HEK293 (cell line): ENCODE data around the gene CLCNKA.

ENCODE experiments used
- CTCF ChIA-PET: fragments of 350-600 bp; formaldehyde crosslinking; extraction: SDS; loops from one replicate; lab custom pipeline; 2021; ENCODE audit warnings: antibody characterized with exemption; lab: Yijun Ruan, JAX
- POLR2A ChIA-PET: fragments of 300-600 bp; formaldehyde crosslinking; extraction: SDS; loops from one replicate; lab custom pipeline; 2020; ENCODE audit warnings: antibody characterized with exemption, inconsistent platforms; lab: Yijun Ruan, JAX
- H3K27ac ChIP-seq: fragments of 200-500 bp; sonication (Bioruptor generic); 2 replicates; pipeline ENCODE4 v1.5.1; 2014; ENCODE audit warnings: low read depth, low read length, control low read depth, inconsistent platforms; ENCODE audit errors: extremely low read depth
- H3K36me3 ChIP-seq, 2 experiments: fragments of 200-500 bp in 1 of 2; sonication (Bioruptor generic) in 1 of 2; 1 replicate in 1 of 2; 2 replicates in 1 of 2; pipeline ENCODE4 v1.5.1; 2014 to 2017; ENCODE audit warnings: inconsistent platforms in 2 of 2, low read length in 2 of 2; ENCODE audit not compliant: control insufficient read depth in 2 of 2, insufficient read depth in 1 of 2
- H3K4me1 ChIP-seq: fragments of 200-500 bp; sonication (Bioruptor generic); 2 replicates; pipeline ENCODE4 v1.5.1; 2014; ENCODE audit warnings: mild to moderate bottlenecking, low read length, inconsistent platforms; ENCODE audit not compliant: control insufficient read depth, insufficient read depth
- H3K4me3 ChIP-seq: 2 replicates; pipeline ENCODE4 v1.5.1; 2011; ENCODE audit warnings: low read depth, mild to moderate bottlenecking, control low read depth, low read length, moderate library complexity
- H3K9me3 ChIP-seq: fragments of 200-500 bp; sonication (Bioruptor generic); 2 replicates; pipeline ENCODE4 v1.5.1; 2014; ENCODE audit warnings: low read depth, low read length, inconsistent platforms; ENCODE audit not compliant: control insufficient read depth, insufficient read depth
- HOXC10 ChIP-seq: sonication (generic); formaldehyde crosslinking; IDR thresholded peaks from 2 replicates; pipeline ENCODE4 v1.8.1; 2023; ENCODE audit warnings: mild to moderate bottlenecking, missing genetic modification reagents
- SALL2 ChIP-seq: fragments of 450-650 bp; formaldehyde crosslinking; IDR thresholded peaks from 2 replicates; pipeline ENCODE4 v1.5.0; 2017; ENCODE audit warnings: missing biosample characterization, mild to moderate bottlenecking, missing genetic modification characterization, borderline replicate concordance
- SCRT1 ChIP-seq: fragments of 450-650 bp; formaldehyde crosslinking; IDR thresholded peaks from 2 replicates; pipeline ENCODE4 v1.5.1; 2016; ENCODE audit warnings: missing biosample characterization, missing genetic modification characterization, borderline replicate concordance
- SETDB1 ChIP-seq: IDR thresholded peaks from one replicate; pipeline ENCODE4 v1.6.1; 2017; ENCODE audit warnings: mild to moderate bottlenecking, low read length, moderate library complexity, mixed read lengths; ENCODE audit not compliant: insufficient read length
- ZIC2 ChIP-seq: fragments of 450-650 bp; formaldehyde crosslinking; IDR thresholded peaks from 2 replicates; pipeline ENCODE4 v1.5.1; 2016; ENCODE audit warnings: missing biosample characterization, missing genetic modification characterization
- ZNF248 ChIP-seq: fragments of 450-650 bp; formaldehyde crosslinking; IDR thresholded peaks from 2 replicates; pipeline ENCODE4 v1.5.1; 2017; ENCODE audit warnings: missing biosample characterization, missing genetic modification characterization
- ZNF350 ChIP-seq: fragments of 450-650 bp; formaldehyde crosslinking; IDR thresholded peaks from 2 replicates; pipeline ENCODE4 v1.5.0; 2017; ENCODE audit warnings: missing biosample characterization, mild to moderate bottlenecking, missing genetic modification characterization
- ZNF354C ChIP-seq: fragments of 450-650 bp; formaldehyde crosslinking; IDR thresholded peaks from 2 replicates; pipeline ENCODE4 v1.5.1; 2016; ENCODE audit warnings: missing biosample characterization, missing genetic modification characterization, low read depth, borderline replicate concordance
- ZNF514 ChIP-seq: fragments of 450-650 bp; formaldehyde crosslinking; IDR thresholded peaks from 2 replicates; pipeline ENCODE4 v1.5.1; 2016; ENCODE audit warnings: missing biosample characterization, missing genetic modification characterization
- ZNF654 ChIP-seq: fragments of 450-650 bp; formaldehyde crosslinking; IDR thresholded peaks from 2 replicates; pipeline ENCODE4 v1.5.1; 2016; ENCODE audit warnings: low read depth, missing biosample characterization, missing genetic modification characterization
- ZNF785 ChIP-seq: fragments of 450-650 bp; formaldehyde crosslinking; IDR thresholded peaks from 2 replicates; pipeline ENCODE4 v1.5.1; 2016; ENCODE audit warnings: missing biosample characterization, missing genetic modification characterization
- TF ChIP-seq, protein P1 (sequence below): fragments of 450-650 bp; formaldehyde crosslinking; IDR thresholded peaks from 2 replicates; pipeline ENCODE4 v1.5.1; 2016; ENCODE audit warnings: missing biosample characterization, missing genetic modification characterization
- TF ChIP-seq, protein P2 (sequence below): fragments of 450-650 bp; formaldehyde crosslinking; conservative IDR thresholded peaks from 2 replicates; pipeline ENCODE4 v1.5.1; 2016; ENCODE audit warnings: low read depth, missing biosample characterization, missing genetic modification characterization
- TF ChIP-seq, protein P3 (sequence below): fragments of 450-650 bp; formaldehyde crosslinking; IDR thresholded peaks from 2 replicates; pipeline ENCODE4 v1.5.1; 2016; ENCODE audit warnings: missing biosample characterization, missing genetic modification characterization
- TF ChIP-seq, protein P4 (sequence below): fragments of 450-650 bp; formaldehyde crosslinking; optimal IDR thresholded peaks from 2 replicates; pipeline ENCODE3; 2016; ENCODE audit warnings: missing biosample characterization, mild to moderate bottlenecking, missing genetic modification characterization
- TF ChIP-seq, protein P5 (sequence below): fragments of 450-650 bp; formaldehyde crosslinking; IDR thresholded peaks from 2 replicates; pipeline ENCODE4 v1.5.1; 2016; ENCODE audit warnings: missing biosample characterization, missing genetic modification characterization
- TF ChIP-seq, protein P6 (sequence below): fragments of 450-650 bp; formaldehyde crosslinking; IDR thresholded peaks from 2 replicates; pipeline ENCODE4; 2016; ENCODE audit warnings: missing biosample characterization, missing genetic modification characterization

CLCNKA gene

DNA sequence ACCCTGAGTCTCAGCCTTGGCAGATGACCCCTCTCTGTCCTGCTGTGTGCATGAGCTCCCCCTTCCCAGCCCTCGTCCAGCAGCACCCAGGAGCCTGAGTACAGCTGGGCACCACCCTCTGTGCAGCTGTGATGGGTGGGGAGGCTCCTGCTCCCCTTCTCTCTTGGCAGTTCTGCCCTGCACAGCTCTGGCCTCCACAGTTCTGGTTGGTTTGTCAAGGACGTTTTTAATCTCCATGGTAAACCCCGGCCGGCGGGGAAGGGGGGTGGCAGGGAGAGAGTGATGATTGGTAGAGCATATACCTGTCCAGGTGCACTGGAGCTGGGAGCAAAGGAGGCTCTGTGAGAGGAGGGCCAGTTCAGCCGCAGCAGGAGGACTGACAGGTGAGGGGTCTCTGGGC is at the start of gene CLCNKA:
Gene CLCNKA (plus strand): TSS at position 356 of the 400 bp plus-strand sequence. CDS start 584 bp downstream, outside the sequence.
- no peaks in the 10 kb centered on the region for H3K36me3 ChIP-seq
- POLR2A ChIA-PET, result no interaction called here
- no peak within 1 kb of the TSS for H3K27ac ChIP-seq
- H3K4me1 ChIP-seq, result no peaks in the 10 kb centered on the region
- H3K4me3 ChIP-seq, result no peak within 1 kb of the TSS
- CTCF ChIA-PET, result no interaction called here
- no peak for TF ChIP-seq SCRT1
- H3K9me3 ChIP-seq, result no peaks in the 10 kb centered on the region

DNA sequence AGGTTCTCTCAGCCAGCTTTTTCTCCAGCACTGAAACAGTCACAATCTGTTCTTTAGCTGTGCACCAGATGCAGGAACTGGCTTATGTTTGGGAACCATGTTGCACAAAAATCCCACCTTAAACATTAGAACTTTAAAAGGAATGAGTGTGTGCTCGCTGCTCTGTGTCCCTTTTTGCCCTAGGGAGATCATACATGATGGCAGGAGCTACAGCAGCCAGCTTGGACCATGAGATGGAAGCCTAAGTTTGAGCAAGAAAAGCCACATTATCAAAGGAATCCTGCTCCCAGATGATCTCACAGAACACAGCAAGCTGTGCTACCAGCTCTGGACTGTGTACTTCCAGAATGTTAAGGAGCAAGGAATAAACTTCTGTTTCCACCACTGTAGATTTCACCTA is 49.4 kb upstream of the CLCNKA start:
- peaks cover 0 to 53% of the 10 kb centered on the region in 2 experiments; a peak in 2 of 3 replicates for H3K36me3 ChIP-seq
- POLR2A ChIA-PET, result no interaction called here
- CTCF ChIA-PET, result interaction anchor here (0.5 to 1.1 kb wide), 3 partner anchors 15 to 220 kb away, joined by 3 to 4 read pairs (median 3); no protein-coding TSS in a partner anchor
- no peak overlapping the region for H3K27ac ChIP-seq
- H3K4me3 ChIP-seq, result no peak overlapping the region
- TF ChIP-seq ZIC2 (tag by site-specific recombination) (no peak), SETDB1 (peak; percentile 34), ZNF514 (tag by site-specific recombination) (no peak)
- TF ChIP-seq, protein P1, sequence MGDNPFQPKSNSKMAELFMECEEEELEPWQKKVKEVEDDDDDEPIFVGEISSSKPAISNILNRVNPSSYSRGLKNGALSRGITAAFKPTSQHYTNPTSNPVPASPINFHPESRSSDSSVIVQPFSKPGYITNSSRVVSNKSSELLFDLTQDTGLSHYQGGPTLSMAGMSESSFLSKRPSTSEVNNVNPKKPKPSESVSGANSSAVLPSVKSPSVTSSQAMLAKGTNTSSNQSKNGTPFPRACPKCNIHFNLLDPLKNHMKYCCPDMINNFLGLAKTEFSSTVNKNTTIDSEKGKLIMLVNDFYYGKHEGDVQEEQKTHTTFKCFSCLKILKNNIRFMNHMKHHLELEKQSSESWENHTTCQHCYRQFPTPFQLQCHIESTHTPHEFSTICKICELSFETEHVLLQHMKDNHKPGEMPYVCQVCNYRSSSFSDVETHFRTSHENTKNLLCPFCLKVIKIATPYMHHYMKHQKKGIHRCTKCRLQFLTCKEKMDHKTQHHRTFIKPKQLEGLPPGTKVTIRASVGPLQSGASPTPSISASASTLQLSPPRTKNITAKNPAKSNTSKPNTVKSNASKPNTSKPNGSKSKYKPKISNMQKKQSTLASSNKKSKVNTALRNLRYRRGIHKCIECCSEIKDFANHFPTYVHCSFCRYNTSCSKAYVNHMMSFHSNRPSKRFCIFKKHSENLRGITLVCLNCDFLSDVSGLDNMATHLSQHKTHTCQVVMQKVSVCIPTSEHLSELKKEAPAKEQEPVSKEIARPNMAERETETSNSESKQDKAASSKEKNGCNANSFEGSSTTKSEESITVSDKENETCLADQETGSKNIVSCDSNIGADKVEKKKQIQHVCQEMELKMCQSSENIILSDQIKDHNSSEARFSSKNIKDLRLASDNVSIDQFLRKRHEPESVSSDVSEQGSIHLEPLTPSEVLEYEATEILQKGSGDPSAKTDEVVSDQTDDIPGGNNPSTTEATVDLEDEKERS (tag by site-specific recombination), result peak; percentile 79; the same call in 1 of the 2 replicates
- TF ChIP-seq, protein P2, sequence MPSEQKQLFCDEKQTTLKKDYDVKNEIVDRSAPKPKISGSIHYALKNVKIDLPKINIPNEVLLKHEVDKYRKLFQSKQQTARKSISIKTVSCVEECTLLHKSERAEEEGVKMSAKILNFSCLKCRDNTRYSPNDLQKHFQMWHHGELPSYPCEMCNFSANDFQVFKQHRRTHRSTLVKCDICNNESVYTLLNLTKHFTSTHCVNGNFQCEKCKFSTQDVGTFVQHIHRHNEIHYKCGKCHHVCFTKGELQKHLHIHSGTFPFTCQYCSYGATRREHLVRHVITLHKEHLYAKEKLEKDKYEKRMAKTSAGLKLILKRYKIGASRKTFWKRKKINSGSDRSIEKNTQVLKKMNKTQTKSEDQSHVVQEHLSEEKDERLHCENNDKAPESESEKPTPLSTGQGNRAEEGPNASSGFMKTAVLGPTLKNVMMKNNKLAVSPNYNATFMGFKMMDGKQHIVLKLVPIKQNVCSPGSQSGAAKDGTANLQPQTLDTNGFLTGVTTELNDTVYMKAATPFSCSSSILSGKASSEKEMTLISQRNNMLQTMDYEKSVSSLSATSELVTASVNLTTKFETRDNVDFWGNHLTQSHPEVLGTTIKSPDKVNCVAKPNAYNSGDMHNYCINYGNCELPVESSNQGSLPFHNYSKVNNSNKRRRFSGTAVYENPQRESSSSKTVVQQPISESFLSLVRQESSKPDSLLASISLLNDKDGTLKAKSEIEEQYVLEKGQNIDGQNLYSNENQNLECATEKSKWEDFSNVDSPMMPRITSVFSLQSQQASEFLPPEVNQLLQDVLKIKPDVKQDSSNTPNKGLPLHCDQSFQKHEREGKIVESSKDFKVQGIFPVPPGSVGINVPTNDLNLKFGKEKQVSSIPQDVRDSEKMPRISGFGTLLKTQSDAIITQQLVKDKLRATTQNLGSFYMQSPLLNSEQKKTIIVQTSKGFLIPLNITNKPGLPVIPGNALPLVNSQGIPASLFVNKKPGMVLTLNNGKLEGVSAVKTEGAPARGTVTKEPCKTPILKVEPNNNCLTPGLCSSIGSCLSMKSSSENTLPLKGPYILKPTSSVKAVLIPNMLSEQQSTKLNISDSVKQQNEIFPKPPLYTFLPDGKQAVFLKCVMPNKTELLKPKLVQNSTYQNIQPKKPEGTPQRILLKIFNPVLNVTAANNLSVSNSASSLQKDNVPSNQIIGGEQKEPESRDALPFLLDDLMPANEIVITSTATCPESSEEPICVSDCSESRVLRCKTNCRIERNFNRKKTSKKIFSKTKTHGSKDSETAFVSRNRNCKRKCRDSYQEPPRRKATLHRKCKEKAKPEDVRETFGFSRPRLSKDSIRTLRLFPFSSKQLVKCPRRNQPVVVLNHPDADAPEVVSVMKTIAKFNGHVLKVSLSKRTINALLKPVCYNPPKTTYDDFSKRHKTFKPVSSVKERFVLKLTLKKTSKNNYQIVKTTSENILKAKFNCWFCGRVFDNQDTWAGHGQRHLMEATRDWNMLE (tag by site-specific recombination), result no peak
- TF ChIP-seq, protein P3, sequence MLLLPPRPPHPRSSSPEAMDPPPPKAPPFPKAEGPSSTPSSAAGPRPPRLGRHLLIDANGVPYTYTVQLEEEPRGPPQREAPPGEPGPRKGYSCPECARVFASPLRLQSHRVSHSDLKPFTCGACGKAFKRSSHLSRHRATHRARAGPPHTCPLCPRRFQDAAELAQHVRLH, result peak; percentile 76
- no peaks in the 10 kb centered on the region for H3K9me3 ChIP-seq
- no peaks in the 10 kb centered on the region for H3K4me1 ChIP-seq

DNA sequence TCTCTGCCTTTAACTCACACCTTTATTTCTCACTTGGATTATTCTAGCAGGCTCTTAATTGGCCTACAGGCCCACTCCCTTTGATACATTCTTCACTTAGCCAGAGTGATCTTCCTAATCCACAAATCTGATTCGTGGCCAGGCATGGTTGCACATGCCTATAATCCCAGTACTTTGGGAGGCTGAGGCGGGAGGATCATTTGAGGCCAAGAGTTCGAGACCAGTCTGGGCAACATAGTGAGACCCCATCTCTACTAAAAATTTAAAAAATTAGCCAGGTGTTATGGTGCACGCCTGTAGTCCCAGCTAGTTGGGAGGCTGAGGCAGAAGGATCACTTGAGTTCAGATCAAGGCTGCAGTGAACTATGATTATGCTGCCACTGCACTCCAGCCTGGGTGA is 48.1 kb upstream of the CLCNKA start:
- Histone ChIP-seq H3K4me1 (no peaks in the 10 kb centered on the region), H3K27ac (no peak overlapping the region), H3K4me3 (no peak overlapping the region), H3K36me3 (peaks cover 0 to 40% of the 10 kb centered on the region in 2 experiments; a peak in 2 of 3 replicates), H3K9me3 (no peaks in the 10 kb centered on the region)
- POLR2A ChIA-PET, result no interaction called here
- CTCF ChIA-PET, result interaction anchor here (3.2 kb wide), 1 partner anchor 15 kb away, joined by 16 read pairs; no protein-coding TSS in a partner anchor
- TF ChIP-seq, protein P4, sequence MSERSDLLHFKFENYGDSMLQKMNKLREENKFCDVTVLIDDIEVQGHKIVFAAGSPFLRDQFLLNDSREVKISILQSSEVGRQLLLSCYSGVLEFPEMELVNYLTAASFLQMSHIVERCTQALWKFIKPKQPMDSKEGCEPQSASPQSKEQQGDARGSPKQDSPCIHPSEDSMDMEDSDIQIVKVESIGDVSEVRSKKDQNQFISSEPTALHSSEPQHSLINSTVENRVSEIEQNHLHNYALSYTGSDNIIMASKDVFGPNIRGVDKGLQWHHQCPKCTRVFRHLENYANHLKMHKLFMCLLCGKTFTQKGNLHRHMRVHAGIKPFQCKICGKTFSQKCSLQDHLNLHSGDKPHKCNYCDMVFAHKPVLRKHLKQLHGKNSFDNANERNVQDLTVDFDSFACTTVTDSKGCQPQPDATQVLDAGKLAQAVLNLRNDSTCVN (tag by site-specific recombination), result no peak
- TF ChIP-seq, protein P5, sequence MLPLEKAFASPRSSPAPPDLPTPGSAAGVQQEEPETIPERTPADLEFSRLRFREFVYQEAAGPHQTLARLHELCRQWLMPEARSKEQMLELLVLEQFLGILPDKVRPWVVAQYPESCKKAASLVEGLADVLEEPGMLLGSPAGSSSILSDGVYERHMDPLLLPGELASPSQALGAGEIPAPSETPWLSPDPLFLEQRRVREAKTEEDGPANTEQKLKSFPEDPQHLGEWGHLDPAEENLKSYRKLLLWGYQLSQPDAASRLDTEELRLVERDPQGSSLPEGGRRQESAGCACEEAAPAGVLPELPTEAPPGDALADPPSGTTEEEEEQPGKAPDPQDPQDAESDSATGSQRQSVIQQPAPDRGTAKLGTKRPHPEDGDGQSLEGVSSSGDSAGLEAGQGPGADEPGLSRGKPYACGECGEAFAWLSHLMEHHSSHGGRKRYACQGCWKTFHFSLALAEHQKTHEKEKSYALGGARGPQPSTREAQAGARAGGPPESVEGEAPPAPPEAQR (tag by site-specific recombination), result no peak
- TF ChIP-seq ZNF785 (tag by site-specific recombination), result no peak
- no peak for TF ChIP-seq HOXC10 (CRISPR knock-in tag)
- TF ChIP-seq ZNF350 (tag by site-specific recombination), result no peak
- TF ChIP-seq SALL2, result no peak
- TF ChIP-seq ZNF654 (tag by site-specific recombination), result no peak
- TF ChIP-seq ZNF354C (tag by site-specific recombination), result no peak
- no peak for TF ChIP-seq ZNF248 (tag by site-specific recombination)
- TF ChIP-seq, protein P6, sequence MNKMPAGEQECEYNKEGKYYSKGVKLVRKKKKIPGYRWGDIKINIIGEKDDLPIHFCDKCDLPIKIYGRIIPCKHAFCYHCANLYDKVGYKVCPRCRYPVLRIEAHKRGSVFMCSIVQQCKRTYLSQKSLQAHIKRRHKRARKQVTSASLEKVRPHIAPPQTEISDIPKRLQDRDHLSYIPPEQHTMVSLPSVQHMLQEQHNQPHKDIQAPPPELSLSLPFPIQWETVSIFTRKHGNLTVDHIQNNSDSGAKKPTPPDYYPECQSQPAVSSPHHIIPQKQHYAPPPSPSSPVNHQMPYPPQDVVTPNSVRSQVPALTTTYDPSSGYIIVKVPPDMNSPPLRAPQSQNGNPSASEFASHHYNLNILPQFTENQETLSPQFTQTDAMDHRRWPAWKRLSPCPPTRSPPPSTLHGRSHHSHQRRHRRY (tag by site-specific recombination), result no peak
